DMS53 treated with DMSO at 0.1 percent for 48 hours (cell line): ENCODE data around the gene LEUTX.

Source experiments
- DNase-seq: peaks from one replicate; lab custom pipeline; 2025; ENCODE audit not compliant: unreplicated experiment; lab: John Stamatoyannopoulos, UW

Gene LEUTX

DNA sequence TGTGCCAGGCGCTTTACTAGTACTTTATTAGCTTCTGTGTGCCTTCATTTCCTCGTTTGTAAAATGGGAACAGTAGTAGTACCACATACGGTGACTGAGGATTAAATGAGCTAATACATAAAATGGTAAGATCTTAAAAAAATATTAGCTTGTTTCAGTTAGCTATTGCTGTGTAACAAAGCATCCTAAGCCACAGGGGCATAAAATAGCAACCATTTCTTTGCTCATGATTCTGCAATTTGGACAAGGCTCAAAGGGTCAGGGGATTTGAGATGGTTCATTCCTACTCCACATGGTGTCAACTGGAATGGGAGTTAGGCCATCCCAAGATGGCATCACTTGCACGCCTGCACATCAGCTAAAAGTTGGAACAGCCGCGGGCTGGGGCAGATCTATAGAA lies 42.0 kb downstream of the LEUTX start:
- DNase-seq, result no peak

DNA sequence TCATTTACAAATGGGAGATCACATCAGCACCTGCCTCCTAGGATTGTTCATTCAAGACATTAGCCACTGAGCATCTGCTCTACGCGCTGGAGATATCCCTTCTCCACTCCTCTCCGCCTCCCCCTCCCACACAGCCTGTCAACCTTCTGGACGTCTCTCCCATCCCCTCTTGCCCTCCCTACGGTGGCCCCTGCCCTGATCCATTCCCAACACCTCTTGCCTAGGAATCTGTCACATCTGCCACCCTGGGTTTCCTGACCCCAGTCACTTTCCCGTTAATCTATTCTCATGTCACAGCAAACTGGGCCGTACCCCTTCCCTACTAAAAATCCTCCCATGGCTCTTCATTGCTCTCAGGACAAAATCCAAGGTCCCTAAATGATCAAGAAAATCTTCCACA lies 45.0 kb downstream of the LEUTX start:
- no peak for DNase-seq

- DNase-seq, result peak; percentile 99
Measured at GRCh38 chr19:39824143-39825092, 45.8 kb downstream of the LEUTX start.

GRCh38 chr19:39825093-39825463 lies 46.4 kb downstream of the LEUTX start:
- DNase-seq, result no peak

DNA sequence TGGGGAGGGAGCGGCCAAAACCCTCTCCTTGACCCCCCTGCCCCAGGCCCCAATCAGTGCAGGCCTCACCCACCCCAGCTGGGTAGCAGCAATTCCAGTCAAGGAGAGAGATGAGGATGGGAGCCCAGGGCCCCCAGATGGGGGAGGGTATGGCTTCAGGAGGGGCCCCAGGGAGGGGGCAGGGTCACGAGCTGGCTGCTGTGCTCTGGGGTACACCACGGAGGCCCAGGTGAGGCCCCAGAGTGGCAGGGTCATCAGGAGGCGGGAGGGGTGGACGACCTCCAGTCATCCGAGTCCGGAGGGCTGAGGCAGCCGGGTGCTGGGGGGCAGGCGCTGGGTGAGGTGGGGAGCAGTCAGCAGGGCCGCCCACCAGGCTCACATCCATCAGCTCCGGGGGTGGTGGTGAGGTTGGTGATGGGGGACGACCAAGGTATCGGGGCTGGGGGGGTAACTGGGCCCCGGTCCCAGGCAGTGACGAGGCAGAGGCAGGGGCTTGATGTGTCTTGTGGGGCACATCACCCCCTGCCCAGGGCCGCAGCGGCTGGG lies 47.0 kb downstream of the LEUTX start:
- DNase-seq, result no peak

DNA sequence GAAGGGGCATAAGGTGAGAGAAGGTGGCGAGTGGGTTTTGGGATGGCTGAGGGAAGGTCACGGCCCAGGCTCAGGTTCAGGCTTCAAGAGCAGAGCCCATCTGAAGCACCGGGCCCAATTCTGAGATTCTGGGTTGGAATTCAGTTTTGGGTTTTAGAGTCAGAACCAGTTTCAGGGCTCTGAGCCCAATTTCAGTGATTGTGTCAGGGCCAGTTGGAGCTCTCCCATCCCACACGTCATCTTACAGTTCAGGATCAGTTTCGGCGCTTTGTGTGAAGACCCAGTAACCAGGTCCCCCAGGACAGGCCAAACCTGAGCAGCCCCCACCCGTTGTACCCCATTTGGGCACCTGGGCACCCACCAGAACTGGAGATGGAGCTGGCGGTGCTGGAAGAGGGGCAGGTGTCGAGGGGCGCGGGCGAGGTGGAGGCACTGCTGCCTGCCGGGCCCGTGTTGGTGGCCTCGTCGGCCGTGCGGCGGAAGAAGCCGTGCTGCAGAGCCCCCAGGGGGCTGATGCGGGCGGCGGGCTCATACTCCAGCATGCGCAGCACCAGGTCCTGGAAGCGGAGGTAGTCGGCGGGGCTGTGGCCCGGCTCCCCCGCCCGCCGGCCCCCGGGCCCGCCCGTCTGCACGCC lies 47.8 kb downstream of the LEUTX start:
- no peak for DNase-seq

DNA sequence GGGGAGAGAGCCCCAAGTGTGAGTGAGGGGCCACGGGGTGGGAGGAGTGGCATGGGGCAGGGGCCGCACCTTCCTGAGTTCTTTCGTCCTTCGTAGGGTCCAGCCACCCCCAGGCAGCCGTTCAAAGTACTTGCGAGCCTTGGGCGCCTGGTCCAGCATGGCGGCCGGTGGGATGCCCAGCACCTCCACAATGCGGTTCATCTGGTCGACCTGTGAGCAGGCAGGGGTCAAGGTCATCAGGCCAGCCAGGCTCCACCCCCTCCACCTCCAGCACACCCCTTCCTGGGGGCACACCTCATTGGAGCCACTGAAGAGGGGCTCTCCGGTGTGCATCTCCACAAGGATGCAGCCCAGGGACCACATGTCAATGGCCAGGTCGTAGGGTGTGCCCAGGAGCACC lies 48.6 kb downstream of the LEUTX start:
- DNase-seq, result no peak

DNA sequence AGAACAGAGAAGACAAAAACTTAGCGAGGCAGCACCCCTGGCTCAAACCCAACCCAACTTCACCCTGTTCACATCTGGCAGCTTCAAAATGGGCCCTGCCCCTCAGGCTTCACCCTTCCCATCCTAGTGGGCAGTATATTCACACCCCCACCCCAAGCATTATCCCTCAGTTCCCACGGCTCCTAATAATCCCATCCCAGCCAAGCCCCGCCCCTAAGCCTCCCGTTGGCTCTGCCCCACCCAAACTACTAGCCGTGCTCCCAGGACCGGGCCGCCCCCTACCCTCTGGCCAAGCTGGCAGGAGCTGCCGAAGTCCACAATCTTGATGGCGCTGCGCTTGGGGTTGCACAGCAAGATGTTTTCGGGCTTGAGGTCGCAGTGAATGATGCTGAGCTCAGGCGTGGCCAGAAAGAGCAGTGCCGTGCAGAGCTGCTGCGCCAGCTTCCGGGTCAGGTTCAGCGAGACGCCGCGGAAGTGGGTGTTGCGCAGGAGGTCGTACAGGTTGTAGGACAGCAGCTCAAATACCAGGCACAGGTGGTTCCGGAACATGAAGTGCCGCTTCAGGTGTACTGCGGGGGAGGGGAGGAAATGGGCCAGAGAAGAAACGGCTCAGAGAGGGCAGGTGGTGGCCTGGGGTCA lies 49.5 kb downstream of the LEUTX start:
- peak; percentile 95 for DNase-seq

- no peak for DNase-seq
Measured at GRCh38 chr19:39828654-39829032, 50.0 kb downstream of the LEUTX start.

DNA sequence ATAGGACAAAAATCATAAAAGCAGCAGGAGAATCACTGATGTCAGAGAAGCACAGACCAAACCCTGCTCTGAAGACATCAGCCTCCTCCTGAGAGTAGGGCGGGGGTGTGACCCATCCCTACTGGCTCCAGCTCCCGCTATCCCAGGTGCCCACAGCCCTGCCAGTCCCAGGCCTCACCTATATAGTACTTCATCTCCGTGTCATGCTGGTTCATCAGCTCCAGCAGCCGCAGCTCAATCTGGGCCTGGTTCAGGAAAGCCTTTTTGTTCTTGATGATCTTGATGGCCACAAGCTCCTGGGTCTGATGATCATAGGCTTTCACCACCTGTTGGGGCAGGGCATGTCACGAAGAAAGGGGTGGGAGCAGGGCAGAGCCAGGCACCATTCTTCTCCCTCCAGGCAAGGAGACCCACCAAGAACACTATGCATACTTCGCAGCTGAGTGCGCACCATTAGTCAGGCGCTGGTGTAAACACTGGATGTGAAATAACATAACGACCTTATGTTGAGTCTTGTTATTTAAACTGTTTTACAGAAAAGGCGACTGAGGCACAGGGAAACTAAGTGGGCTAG lies 51.1 kb downstream of the LEUTX start:
- no peak for DNase-seq

- no peak for DNase-seq
Measured at GRCh38 chr19:39830406-39830805, 51.8 kb downstream of the LEUTX start.

DNA sequence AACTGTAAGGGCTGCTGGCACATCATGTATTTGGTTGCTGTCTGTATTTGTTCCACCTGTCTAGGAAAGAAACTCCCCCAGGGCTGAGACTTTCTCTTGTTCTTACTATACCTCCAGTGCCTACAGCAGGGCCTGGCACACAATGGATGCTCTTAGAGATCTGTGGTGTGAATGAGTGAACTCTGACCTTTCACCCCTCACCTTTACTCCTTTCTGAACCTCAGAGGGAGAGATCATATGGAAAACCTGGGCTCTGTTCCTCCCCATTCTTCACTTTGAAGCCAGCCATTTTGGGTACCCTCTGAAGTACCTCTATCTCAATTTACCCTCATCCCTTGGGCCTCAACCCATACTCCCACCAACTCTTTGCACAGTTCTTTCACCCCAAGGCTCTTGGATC lies 52.2 kb downstream of the LEUTX start:
- no peak for DNase-seq

DNA sequence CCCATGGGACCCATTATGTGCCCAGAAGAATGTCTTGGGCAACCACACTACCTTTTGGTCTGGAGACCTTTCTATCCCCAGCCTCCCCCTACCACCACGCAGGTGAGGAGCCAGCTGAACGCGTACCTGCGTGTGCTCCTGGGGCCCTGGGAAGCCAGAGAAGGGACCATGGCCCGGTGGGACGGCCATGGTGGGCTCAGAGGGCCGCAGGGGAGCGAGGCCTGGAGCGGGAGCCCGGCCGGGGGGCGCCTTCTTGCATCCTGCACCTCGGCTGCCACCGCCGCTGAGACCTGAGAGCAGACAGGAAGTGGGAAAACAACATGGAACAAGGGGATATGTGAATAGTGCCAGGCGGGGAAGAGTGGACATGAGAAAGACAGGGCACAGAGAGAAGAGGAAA lies 53.0 kb downstream of the LEUTX start:
- DNase-seq, result no peak

- DNase-seq, result no peak
Measured at GRCh38 chr19:39832341-39833083, 53.9 kb downstream of the LEUTX start.

DNA sequence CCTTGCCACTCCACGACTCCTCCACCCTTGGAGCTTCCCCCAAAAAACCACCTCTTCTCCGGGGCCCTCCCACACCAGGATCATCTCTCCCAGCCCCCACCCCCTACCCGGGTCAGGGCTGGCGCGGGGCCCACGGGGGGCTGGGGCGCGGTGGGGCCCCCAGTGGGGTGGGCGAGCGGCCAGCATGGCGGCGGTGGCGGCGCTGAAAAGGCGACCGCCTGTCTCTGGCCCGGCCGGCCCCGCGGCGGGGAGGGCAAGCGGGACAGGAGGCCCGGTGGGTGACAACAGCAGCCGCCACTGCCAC lies 54.5 kb downstream of the LEUTX start:
- DNase-seq, result no peak

GRCh38 chr19:39833464-39834286 lies 55.0 kb downstream of the LEUTX start, which contains the start of gene DYRK1B:
TSS of gene DYRK1B (minus strand) at chr19:39834162. CDS start at chr19:39831867, 2,295 bp downstream.
- peak; percentile 98 for DNase-seq

DNA sequence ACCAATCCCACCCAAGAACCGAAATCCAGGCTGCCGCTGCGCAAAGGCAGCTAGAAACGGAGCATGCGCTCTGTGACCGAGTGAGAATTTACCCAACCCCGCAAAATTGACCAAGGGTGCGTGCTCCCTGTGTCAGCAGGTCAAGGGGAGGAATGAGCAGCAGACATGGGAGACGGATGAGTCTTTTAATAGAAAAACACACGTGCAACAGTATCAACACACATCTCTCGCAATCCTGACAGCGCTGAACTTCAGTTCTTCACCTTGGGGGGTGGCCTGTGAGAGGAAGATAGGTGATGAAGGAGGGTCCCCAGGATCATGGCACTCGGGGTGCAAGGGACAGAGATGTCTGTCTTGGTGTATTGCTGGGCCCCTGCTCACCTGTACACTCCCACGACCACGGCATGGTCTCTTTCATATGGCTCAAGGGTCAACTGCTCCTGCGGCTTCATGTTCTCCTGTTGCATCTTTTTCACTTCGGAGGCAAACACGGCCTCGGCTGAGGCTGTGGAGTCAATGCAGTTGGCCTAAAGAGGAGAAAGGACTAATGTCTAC lies 55.7 kb downstream of the LEUTX start:
- no peak for DNase-seq
